Fibroblast of upper back skin (primary cell): ENCODE results near the gene NUP62.

Experiments
- DNase-seq: peaks from one replicate; pipeline ENCODE4 v3.0.0-alpha.2; 2013

Gene NUP62

DNA sequence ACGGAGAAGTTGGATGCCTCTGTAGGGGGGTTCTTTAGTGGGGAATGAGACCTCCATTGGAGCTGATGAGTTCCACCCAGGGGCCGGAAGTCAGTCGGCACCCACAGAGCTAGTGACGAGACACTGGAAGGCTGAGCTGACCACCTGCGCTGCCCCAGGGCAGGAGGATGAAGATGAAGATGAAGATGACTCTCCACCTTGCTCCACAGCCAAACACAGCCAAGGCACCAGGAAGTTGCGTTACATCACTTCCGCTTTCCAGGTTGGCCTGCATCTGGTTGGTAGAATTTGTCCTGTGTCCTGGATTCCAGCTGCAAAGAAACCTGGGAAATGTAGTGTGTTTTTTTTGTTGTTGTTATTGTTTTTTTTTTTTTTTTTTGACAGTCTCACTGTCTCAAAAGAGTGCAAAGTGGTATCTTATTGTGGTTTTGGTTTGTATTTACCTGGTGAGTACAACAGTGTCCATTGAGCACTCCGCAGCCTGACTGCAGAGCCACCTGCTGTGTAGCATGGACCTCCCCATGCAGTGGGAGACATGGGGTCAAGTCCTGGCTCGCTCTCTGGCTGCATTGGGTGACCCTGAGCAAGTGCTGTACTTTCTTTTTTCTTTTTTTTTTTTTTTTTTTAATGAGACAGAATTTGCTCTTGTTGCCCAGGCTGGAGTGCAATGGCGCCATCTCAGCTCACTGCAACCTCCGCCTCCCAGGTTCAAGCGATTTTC lies 49.9 kb downstream of the NUP62 start:
- no peak for DNase-seq

- DNase-seq: no peak
Observed at GRCh38 chr19:49878744-49879070, 50.6 kb downstream of the NUP62 start.

DNA sequence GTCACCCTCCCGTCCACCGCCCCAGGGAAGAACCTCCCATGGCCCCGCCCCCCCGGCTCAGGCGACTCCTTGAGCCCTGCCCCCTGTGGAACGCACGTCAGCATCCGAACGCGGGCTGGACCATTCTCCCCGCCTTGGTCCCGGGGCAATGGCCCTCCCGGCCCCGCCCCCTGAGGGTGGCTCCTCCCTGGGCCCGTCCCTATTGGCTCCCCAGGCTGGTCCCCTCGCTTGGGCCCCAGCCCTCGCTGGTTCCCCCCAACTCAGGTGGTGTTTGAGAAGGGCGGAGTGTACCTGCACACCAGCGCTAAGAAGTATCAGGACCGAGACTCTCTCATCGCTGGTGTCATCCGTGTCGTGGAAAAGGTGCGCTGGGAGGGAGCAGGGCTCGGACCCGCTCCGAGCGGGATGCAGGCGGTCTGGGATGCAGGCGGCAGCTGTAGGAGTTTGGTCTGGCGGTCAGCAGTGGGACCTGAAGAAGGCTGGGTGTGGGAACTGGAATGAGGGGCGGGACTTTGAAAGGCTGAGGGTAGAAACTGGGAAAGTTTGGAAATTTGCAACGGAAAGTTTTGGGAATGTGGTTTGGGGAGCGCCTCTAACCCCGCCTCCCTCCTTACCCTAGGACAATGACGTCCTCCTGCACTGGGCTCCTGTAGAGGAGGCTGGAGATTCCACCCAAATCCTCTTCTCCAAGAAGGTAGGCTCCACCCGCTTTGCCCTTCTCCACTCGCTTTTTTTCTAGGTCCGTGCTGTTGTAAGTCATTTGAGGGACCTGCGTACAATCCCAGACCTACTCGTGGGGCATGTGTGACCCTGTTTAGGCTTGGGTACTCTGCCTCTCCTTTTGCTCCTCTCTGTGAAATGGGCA lies 51.2 kb downstream of the NUP62 start:
- DNase-seq: peak; percentile 98

- peak; percentile 100 for DNase-seq
Observed at GRCh38 chr19:49877020-49877878, 52.1 kb downstream of the NUP62 start, which contains the start of the genes AKT1S1 and TBC1D17. TSS of gene AKT1S1 (minus strand) at chr19:49877355. CDS start at chr19:49873295, 4,060 bp downstream. TSS of gene TBC1D17 (plus strand) at chr19:49877702. CDS start at chr19:49877724, 22 bp downstream.

GRCh38 chr19:49876422-49877019 lies 52.8 kb downstream of the NUP62 start:
- peak; percentile 99 for DNase-seq

DNA sequence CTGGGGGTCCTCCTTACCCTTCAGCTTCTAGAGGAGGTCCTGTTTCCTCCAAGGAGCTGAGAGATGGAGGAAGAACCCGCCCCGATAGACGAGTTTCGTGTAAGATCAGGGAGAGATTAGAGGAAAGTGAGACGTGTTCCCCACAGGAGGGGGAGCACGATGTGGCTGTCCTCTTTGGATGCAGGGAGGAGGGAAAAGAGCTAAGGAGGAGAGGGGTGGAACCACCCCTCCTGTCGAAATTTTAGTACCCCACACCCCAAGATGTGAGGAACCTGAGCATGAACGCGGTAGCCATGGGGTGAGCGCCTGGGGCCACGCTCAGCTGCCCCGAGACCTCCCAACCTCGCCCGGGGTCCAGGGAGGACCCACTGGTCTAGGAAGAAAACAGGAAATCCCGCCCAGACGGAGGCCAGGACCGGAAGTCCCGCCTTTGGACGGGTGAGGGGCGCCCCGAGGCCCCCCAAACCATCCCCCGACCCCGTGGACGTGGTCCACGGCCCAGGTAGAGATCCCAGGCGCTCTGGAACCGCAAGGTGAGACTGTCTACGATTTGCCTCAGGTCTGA lies 53.4 kb downstream of the NUP62 start:
- peak; percentile 48 for DNase-seq

DNA sequence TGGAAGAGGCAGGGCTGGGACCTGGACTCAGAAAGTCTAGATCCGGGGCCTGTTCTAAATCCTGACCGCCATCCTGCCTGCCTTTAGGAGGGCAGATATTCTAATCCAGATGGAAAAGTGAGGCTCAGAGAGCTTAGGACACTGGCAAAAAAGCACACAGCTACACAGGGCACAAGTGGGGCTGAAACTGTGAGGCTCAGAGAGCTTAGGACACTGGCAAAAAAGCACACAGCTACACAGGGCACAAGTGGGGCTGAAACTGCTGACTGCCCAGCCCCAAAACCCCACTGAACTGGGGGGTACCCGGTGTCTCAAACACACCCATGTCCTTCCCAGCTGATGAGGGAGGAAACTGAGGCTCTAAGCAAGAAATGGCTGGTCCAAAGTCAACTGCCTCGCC lies 54.1 kb downstream of the NUP62 start:
- no peak for DNase-seq

DNA sequence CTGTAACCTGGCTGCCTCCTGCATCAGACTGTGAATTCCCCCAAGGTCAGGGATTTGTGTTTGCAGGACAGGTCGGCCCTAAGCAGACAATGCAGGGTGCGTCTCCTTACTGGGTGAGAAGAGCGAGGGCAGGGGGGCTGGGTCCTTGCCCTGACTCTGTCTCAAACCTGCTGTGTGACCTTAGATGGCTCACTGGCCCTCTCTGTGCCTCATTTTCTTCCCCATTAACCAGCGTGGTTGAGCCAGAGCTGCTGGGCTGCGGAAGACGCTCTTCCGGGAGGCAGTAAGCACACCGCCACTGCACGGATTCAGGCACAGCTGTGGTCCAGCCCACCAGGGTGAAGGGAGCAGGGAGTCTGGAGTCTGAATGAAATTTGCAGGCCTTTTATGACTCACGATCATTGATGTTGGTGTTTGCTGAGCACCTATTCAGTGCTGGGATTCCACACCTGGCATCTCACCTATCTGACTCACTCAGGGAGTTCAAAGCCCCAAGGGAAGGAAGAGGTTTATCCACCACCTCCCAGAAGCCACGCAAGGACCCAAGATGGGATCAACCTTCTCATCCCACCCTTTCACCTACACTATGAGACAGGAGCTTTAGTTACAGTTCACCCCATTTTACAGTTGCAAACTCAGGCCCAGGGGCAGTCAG lies 54.7 kb downstream of the NUP62 start:
- no peak for DNase-seq

GRCh38 chr19:49873834-49874233 lies 55.5 kb downstream of the NUP62 start:
- DNase-seq: no peak

- no peak for DNase-seq
Observed at GRCh38 chr19:49873129-49873521, 56.2 kb downstream of the NUP62 start.

DNA sequence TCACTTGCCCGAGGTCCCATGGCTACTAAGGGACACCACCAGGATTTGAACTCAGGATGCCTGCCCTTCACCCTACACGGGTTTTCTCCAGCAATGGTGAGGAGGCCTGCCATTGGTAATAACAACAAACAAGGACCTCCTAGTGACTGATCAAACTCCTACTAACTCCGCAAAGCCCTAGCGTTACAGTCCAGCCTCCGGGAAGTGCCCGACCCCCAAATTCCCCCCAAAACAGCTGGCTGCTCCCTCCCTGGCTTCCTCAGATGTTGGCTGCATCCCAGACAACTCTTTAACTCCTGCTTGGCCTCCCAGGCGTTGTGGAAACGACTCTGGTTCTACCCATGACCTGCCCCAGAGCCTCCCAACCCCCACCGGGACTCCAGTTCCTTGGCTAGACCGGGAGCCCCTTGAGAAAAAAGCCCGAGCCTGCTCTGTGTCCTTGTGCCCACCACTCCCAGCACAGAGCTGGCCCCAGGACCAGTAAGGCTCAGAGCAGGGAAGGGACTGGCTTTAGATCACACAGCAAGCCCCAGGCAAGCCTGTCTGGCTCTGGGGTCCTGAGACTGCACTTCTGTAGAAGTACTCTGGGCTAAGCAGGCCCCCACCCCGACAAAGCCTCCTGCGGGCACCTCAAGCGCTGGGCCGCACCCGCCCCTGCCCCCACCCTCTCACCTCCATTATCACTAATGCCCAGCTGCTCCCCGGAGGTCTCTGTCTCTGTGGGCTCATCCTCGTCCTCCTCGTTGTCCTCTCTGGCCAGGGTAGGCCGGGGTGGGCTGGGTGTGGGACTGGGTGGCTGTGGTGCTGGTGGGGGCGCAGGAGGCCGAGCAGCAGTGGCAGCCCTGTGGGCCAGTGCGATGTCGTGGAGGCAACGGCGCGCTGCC lies 56.8 kb downstream of the NUP62 start:
- DNase-seq: no peak

DNA sequence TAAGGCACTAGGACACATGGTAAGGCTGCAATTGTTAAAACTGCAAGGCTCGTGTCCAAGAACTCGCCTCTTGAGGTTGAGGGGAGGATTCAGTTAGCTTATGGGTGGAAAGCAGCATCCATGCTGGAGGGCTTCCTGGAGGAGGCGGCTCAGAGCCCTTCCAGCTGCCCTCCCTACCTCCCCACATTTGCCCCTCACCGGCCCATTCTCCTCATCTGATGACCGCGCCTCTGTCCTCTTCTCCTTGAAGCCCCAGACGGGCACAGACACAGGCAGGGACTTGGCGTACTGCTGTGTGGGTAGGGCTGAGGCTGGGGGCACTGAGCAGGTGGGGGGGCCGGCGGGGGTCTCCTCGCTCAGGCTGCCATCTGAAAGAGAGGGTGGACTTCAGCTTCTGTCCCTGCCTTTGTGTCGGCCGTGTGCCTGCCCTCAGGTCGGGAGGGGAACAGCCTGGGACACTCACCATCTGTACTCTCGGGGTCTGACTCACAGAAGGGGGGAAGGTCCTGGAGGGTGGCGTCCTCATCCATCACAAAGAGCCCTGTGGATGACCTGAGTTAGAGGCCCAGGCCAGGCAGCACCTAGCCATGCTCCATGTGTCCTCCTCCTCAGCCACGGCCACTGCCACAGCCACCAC lies 57.8 kb downstream of the NUP62 start:
- DNase-seq: no peak

- DNase-seq: no peak
Observed at GRCh38 chr19:49870309-49870901, 58.9 kb downstream of the NUP62 start.

DNA sequence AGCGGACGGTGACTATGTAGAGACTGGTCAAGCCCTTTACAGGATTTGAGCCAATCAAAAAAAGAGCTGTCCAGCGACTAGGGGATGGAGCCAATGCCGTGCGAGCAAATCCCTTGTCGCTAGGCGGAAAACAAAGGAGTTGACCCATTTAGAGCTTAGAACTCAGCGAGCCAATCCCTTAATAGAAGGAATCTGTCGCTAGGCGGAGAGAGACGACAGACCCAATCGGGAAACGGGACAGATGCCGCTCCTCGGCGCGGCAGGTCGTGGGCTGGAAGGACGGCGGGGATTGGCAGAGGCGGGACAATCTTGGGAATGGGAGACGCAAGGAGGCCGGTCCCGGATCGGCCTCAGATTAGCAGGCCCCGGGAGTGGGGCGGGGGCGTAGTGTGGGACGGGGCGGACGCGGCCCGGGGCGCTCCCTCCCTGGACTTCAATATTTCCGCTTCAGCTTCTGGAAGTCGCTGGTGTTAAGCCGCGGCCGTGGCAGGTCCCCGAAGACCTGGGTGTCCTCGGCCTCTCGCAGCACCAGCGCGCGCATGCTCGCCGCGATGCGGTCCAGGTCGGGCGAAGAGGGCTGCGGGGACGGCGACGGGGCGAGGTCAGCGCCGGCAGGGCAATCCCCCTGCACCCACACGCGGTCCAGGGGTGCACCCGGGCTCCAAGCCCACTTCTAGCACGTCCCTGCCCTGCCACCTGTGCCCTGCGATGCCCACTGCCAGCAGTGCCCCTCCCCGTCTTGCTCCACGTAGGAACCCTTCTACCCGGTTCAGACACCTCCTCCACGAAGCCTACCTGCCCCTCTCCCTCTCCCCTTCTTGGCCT lies 59.6 kb downstream of the NUP62 start:
- peak; percentile 100 for DNase-seq

DNA sequence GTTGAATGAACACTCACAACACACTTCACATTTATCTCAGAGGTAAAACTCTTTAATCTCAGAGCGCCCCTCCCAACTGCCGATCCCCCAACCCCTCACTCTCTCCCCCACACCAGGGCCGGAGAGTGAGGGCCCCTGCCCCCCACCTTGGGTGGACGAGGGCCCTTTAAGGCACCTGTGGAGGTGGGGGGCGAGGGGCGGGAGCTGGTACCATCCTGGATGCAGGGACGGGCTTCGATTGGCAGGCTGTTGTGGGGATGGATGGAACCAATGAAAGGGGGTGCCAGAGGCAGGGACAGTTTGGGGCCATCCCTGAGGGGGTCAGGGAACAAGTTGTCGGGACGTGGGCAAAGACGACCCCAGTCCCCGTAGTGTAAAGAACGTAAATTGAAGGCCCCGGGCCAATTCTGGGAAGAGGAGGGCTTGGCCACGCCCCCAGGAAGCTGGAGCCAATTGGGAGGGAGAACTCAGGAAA lies 60.3 kb downstream of the NUP62 start:
- no peak for DNase-seq

- peak; percentile 85 for DNase-seq
Observed at GRCh38 chr19:49866933-49867782, 62.1 kb downstream of the NUP62 start, which contains the start of gene PNKP. TSS of gene PNKP (minus strand) at chr19:49867576. CDS start at chr19:49867204, 372 bp downstream.

DNA sequence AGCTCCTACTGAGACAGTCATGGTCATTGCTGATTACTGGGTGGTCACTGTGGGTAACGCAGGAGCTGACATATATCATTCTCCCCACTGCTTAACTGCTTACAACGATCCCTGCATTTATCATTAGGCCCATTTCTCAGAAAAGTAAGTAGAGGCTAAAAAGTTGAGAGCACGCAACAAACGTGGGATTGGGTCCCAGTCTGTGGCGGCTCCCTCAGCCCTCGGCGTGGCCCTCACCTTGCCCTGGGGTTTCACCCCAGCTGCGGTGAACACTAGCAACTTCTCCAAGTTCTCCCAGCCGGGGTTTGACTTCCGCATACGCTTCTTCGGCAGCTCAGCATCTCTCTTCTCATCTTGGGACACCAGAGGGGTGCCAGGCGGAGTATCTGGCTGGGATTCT lies 64.4 kb downstream of the NUP62 start:
- no peak for DNase-seq

GRCh38 chr19:49863935-49864320 lies 65.4 kb downstream of the NUP62 start:
- no peak for DNase-seq
